Measurements from ENCODE around the gene PCYT1B. TPM values are rescaled to one million over a fixed set of nuclear protein-coding genes. Genes with fewer than 3 reads are reported as not detected.
"Not testable (repeated sequence)": the region's sequence is repeated elsewhere in the genome, so short reads cannot be mapped to it uniquely, and the experiment has no call there.

The PCYT1B gene
- total RNA-seq, 1 experiment from 2014 or later, result not detected

DNA sequence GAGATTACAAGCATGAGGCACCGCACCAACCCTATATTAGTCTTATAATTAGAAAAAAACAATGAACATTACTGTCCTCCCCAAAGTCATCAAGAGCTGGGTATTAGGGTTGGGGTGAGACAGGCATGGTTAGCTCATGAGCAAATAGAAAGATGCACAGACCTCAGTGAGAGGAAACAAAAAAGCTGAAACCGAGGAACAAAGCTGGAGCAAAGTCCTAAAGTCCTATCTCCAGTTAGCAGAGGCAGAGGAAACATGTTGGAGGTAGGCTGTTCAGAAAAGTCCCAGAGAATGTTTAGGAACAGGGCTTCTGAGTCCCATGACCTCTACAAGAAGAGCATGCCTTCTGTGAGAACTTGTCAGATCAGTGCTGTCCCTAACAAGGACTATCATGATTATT lies 4.6 kb upstream of the PCYT1B start:
- DNase-seq (ENCODE audit: low read depth), result no peak
- in situ Hi-C loops (cut with HindIII; ENCODE audit: low pct_unique_long_range_greater_than_20kb, low sequenced_read_pairs), result no loop called here

- in situ Hi-C loops (cut with HindIII; ENCODE audit: low pct_unique_long_range_greater_than_20kb, low sequenced_read_pairs), result no loop called here
- DNase-seq (ENCODE audit: low read depth), result no peak
These were observed 1.3 kb upstream of the PCYT1B start for GRCh38 chrX:24648495-24648894.

GRCh38 chrX:24646745-24647182 lies 383 bp downstream of the PCYT1B start:
- in situ Hi-C loops (cut with HindIII; ENCODE audit: low pct_unique_long_range_greater_than_20kb, low sequenced_read_pairs), result no loop called here
- no peak for DNase-seq (ENCODE audit: low read depth)

- in situ Hi-C loops (cut with HindIII; ENCODE audit: low pct_unique_long_range_greater_than_20kb, low sequenced_read_pairs), result no loop called here
These were observed 1.1 kb downstream of the PCYT1B start for GRCh38 chrX:24646006-24646405.

GRCh38 chrX:24643116-24643515 lies 4.0 kb downstream of the PCYT1B start:
- no peak for DNase-seq (ENCODE audit: low read depth)
- in situ Hi-C loops (cut with HindIII; ENCODE audit: low pct_unique_long_range_greater_than_20kb, low sequenced_read_pairs), result no loop called here

More at GRCh38 chrX:24646006-24646405, 1.1 kb downstream of the PCYT1B start:
- no peak for DNase-seq (ENCODE audit: low read depth)

DNA sequence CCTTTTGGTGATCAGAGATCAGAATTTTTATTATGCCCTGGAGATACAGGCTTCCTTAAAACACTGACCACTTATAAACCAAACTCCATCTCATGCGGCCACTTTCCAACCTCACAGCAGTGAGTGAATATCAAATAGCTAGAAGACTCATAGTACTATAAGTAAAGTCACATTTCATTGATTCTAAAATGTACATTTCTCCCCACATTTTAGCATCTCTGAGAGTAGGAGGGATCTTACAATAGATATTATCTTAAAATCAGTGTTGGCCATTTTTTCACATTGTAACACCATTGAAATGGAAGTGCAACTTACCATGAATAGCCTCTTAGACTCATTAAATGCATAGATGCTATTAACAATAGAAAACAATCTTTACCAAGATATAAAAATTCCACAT lies 17.4 kb downstream of the PCYT1B start:
- in situ Hi-C loops (cut with HindIII; ENCODE audit: low pct_unique_long_range_greater_than_20kb, low sequenced_read_pairs), result no loop called here

DNA sequence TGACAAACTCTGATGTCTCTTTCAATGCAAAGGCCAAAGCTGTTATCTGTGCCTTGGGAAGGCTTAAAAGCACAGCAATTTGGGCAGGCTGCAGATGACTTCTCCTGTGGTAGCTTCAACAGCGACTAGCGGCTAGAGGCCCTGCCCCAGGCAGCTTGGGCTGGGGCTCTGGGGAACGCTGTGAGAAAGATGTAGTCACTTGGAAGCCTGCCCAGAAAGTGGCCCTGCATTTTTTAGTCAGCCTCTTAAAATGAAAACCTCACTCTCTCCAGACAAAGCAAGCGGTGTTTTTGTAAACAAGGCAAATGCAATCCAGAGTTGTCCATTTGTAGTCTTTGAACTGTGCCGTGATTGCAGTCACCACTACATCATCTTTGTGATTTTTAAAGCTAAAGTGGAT lies 27.5 kb downstream of the PCYT1B start:
- in situ Hi-C loops (cut with HindIII; ENCODE audit: low pct_unique_long_range_greater_than_20kb, low sequenced_read_pairs), result no loop called here
- no peak for DNase-seq (ENCODE audit: low read depth)

More for the DNA sequence above, 17.4 kb downstream of the PCYT1B start:
- DNase-seq (ENCODE audit: low read depth), result no peak

DNA sequence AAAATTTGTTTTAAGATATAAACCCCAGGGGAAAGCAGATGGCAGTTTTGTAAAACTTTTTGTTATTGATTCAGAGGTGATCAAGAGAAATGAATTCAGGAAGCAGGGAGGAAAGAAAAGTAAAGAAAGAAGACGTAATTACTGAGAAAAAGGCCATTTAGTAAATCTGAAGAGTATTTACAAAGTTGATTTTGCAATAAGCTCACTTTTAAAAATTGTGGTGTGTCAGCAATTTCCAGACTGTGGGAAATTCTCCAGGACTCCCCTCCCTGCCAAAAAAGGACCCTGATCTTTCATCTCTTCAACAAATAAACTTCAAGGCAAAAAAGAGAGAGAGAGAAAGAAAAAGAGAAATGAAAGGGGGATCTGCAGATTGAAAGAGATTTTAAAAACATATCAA lies 36.6 kb downstream of the PCYT1B start:
- in situ Hi-C loops (cut with HindIII; ENCODE audit: low pct_unique_long_range_greater_than_20kb, low sequenced_read_pairs), result no loop called here
- no peak for DNase-seq (ENCODE audit: low read depth)

DNA sequence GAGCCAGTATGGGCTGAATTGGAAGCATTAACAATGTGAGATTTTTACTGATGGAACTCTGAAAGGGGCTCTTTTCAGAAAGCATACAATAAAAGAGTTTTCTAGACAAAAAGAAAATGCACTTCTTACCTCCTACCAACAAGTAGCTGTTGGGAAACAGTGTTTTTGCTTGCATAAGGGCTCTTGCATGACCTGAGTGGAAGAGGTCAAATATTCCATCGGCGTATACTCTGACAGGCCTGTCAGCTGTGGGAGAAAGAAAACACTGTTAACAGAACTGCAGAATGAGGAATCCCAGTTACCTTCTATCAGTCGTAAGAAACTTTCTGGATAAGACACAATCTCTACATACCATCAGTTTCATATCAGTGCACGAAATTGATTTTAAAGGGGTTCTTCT lies 39.5 kb downstream of the PCYT1B start:
- in situ Hi-C loops (cut with HindIII; ENCODE audit: low pct_unique_long_range_greater_than_20kb, low sequenced_read_pairs), result no loop called here
- DNase-seq (ENCODE audit: low read depth), result no peak

GRCh38 chrX:24605941-24606340 lies 41.2 kb downstream of the PCYT1B start:
- DNase-seq (ENCODE audit: low read depth); in situ Hi-C loops (cut with HindIII; ENCODE audit: low pct_unique_long_range_greater_than_20kb, low sequenced_read_pairs): not testable (repeated sequence)

DNA sequence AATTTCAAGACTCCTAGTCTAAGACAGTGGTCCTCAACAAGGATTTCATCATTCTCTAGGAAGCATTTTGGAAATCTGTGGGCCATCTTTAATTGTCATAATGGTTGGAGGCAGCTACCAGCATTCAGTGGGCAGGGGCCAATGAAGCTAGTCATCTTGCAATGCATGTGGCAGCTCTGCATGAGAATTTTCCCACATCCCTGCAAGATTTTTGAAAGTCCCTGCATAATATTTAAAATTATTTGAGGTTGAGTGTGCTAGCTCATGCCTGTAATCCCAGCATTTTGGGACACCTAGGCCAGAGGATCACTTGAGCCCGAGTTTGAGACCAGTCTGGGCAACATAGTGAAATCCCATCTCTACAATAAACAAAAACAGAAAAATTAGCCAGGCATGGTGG lies 44.0 kb downstream of the PCYT1B start:
- in situ Hi-C loops (cut with HindIII; ENCODE audit: low pct_unique_long_range_greater_than_20kb, low sequenced_read_pairs), result no loop called here
- DNase-seq (ENCODE audit: low read depth), result no peak

GRCh38 chrX:24601858-24602257 lies 45.3 kb downstream of the PCYT1B start:
- in situ Hi-C loops (cut with HindIII; ENCODE audit: low pct_unique_long_range_greater_than_20kb, low sequenced_read_pairs), result no loop called here
- no peak for DNase-seq (ENCODE audit: low read depth)

DNA sequence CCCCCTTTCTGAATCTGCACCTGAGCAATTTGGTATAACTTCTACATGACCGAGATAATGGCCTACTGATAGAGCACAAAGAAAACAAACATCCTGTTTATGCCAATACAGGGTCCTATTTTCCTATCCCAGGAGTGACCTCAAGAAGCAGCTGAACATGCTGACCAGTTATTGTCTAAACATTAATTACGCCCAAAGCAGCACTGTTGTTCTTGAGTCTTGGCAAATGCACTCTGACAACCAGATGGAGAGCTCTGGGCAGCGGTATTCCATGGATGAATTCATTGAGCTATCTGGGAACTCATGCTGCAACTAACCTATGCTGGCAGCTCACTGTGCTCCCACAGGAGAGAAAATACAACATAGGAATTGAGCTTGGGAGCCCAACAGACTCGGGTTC lies 52.6 kb downstream of the PCYT1B start:
- DNase-seq (ENCODE audit: low read depth), result no peak
- in situ Hi-C loops (cut with HindIII; ENCODE audit: low pct_unique_long_range_greater_than_20kb, low sequenced_read_pairs), result no loop called here

DNA sequence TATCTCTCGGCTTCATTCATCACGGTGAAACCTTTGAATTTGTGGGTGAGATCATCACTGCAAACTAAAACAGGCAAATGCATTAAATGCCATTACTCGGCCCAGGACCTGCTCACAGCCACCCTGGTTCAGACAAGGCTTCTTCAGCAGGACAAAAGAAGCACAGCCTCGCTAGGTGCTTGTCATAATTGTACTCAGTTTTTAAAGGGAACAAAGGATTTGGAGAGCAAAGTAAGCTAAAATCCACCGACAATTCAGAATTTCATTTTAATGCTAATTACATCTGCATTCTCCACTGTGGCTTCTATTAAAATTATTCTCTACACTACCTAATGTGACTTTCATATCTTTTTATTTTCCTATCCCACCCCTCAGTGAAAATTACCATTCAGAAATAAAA lies 57.0 kb downstream of the PCYT1B start:
- in situ Hi-C loops (cut with HindIII; ENCODE audit: low pct_unique_long_range_greater_than_20kb, low sequenced_read_pairs), result no loop called here
- DNase-seq (ENCODE audit: low read depth), result no peak

- in situ Hi-C loops (cut with HindIII; ENCODE audit: low pct_unique_long_range_greater_than_20kb, low sequenced_read_pairs), result no loop called here
- DNase-seq (ENCODE audit: low read depth), result no peak
These were observed 70.1 kb downstream of the PCYT1B start for GRCh38 chrX:24577091-24577490.

- in situ Hi-C loops (cut with HindIII; ENCODE audit: low pct_unique_long_range_greater_than_20kb, low sequenced_read_pairs), result no loop called here
- no peak for DNase-seq (ENCODE audit: low read depth)
These were observed 71.7 kb downstream of the PCYT1B start for GRCh38 chrX:24575496-24575895.

DNA sequence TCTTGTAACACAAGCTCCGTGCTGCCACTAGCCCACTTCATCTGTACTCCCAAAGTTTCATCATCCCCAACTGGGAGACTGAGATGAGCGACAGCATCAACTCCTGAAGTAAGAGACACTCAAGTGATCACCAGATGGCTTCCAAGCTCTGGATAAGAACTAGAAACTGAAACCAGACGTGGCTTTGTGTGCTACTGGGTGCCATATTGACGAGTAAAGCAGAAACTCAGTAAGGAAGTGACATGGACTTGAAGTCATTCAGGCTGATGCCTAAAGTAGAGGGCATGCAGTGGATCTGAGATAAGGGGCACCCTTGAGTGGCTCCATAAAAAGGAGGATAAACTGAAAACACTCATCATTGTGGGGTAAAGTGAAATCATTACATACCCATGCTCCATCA lies 72.4 kb downstream of the PCYT1B start:
- in situ Hi-C loops (cut with HindIII; ENCODE audit: low pct_unique_long_range_greater_than_20kb, low sequenced_read_pairs), result no loop called here
- no peak for DNase-seq (ENCODE audit: low read depth)

DNA sequence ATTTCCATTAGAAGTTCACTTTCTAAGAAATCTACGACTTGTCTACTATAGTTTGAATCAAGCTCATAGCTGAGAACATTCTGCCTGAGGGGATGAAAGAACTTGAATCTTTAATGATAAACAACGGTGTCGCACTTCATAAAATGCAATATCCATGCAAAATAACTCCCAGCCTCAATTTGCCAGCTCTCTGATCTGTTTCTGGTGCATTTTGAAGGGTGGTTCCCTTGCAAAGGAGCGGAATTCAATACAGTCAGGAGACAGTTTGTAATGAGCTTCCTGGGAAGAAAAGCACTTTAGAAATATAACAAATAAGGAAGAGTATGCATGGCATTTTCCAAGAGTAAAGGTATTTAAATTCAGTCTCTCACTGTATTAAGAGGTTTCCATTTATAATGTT lies 80.0 kb downstream of the PCYT1B start:
- in situ Hi-C loops (cut with HindIII; ENCODE audit: low pct_unique_long_range_greater_than_20kb, low sequenced_read_pairs), result no loop called here
- DNase-seq (ENCODE audit: low read depth), result no peak

GRCh38 chrX:24566240-24566639 lies 80.9 kb downstream of the PCYT1B start:
- DNase-seq (ENCODE audit: low read depth), result no peak
- in situ Hi-C loops (cut with HindIII; ENCODE audit: low pct_unique_long_range_greater_than_20kb, low sequenced_read_pairs), result no loop called here

GRCh38 chrX:24563291-24564010 lies 83.7 kb downstream of the PCYT1B start:
- in situ Hi-C loops (cut with HindIII; ENCODE audit: low pct_unique_long_range_greater_than_20kb, low sequenced_read_pairs), result no loop called here
- DNase-seq (ENCODE audit: low read depth), result no peak

Data from Caki2 (cell line).